ENCODE data around the gene MIPOL1.
"Not testable (repeated sequence)": the region's sequence is repeated elsewhere in the genome, so short reads cannot be mapped to it uniquely, and the experiment has no call there.

The MIPOL1 gene

DNA sequence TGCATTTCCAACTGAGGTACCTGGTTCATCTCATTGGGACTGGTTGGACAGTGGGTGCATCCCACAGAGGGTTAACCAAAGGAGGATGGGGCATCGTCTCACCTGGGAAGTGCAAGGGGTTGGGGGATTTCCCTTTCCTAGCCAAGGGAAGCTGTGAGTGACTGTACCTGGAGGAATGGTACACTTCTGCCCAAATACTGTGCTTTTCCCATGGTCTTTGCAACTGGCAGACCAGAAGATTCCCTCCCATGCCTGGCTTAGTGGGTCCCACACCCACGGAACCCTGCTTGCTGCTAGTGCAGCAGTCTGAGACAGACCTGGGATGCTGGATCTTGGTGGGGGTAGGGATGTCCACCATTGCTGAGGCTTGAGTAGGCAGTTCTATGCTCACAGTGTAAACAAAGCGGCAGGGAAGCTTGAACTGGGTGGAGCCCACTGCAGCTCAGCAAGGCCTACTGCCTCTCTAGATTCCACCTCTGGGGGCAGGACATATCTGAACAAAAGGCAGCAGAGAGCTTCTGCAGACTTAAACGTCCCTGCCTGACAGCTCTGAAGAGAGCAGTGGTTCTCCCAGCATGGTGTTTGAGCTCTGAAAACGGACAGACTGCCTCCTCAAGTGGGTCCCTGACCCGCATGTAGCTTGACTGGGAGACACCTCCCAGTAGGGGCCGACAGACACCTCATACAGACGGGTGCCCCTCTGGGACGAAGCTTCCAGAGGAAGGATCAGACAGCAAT is 9.7 kb upstream of the MIPOL1 start:
- DNase-seq = not testable (repeated sequence)

DNA sequence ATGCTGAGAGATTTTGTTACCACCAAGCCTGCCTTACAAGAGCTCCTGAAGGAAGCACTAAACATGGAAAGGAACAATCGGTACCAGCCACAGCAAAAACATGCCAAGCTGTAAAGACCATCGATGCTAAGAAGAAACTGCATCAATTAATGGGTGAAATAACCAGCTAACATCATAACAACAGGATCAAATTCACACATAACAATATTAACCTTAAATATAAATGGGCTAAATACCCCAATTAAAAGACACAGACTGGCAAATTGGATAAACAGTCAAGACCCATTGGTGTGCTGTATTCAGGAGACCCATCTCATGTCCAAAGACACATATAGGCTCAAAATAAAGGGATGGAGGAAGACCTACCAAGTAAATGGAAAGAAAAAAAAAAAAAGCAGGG is 8.0 kb upstream of the MIPOL1 start:
- DNase-seq = not testable (repeated sequence)

DNA sequence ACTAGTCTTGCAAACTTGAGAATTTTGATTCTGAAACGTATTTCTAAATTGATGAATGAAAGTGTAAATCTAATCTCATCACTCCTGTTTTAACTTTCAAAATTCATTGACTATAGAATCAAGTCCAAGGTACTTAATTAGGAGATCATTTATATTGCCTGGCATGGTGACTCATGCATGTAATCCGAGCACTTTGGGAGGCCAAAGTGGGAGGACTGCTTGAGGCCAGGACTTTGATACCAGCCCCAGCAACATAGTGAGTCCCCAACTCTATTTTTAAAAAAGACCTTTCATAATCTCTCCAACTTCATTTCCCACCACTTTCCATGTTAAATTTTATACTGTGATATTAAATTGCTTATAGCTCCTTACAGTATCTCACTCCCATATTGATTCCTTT is 3.0 kb upstream of the MIPOL1 start:
- DNase-seq = no peak

DNA sequence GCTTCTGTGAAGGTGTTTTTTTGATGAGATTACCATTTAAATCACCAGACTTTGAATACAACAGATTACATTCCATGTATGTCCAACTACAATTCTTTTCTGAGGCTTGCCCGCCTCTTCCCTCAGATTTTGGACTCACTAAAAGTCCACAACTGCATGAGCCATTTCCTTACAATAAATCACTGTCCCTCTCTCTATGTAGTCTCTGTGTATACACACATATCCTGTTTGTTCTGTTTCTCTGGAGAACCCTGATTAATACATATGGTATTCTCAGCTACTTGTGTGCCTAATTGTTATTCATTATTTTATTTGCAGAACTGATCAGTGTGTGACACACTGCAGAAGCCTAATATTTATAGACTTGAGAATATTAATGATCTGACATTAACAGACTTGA is 2.4 kb upstream of the MIPOL1 start:
- no peak for DNase-seq

DNA sequence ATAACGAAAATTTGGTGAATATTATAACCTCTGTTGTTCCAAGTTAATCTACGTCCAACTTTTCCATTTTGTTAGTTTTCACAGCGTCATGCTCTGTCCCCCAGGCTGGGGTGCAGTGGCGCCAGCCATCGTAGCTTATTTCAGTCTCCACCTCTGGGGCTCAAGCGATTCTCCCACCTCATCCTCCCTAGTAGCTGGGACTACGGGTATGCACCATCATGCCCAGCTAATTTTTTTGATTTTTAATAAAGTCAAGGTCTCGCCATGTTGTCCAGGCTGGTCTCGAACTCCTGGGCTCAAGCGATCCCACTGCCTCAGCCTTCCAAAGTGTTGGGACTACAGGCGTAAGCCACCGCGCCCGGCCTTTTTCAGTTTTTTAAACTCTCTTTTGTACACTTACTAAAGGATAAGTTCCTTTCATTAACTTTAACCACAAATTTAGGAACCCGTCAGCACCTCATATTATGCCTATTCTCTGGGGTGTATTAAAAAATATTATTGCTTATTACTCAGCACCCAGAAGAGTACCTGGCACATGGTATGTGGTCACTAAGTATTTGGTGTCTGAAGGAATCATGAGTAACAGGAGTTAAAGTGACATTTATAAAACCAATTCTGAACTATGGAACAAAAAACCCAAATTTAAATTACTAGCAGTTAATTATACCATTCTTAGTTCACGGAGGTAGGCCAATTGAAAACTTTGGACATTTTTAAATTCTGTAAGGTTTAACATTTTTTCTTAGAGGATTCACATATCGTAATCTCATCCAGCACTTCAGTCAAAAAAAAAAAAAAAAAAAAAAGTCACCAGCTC is 925 bp upstream of the MIPOL1 start:
- DNase-seq = no peak

DNA sequence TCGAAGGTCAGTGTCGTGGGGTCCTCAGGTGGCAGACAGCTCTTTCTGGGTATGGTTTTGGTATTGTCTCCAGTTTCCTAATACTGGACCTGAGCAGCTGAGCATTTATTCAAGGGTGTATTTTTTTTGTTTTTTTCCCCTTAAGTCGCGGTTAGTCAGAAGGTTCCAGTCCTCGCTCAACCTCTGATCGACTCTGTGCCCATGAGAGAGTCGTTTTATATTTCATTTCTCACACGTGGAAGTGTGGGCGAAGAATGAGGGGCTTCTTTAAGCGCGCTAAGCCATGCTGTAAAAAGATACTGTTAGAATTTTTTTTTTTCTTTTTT is 499 bp downstream of the MIPOL1 start:
- DNase-seq = no peak

DNA sequence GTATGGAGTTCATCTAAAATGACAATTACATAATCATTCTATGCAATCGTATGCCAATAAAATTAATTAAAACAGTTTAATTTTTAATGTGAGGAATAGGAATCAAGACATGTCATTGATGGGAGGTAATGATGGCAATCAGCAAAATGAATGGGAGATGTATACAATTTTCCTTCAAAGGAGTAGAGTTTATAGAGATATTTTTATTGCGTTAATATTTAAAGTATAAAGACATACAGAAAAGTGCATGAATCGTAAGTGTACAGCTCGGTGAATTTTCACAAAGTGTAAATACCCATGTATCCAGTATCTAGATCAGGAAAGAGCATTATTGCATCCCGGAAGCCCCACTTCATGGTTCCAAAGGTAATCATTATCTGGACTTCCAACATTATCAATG is 1.2 kb downstream of the MIPOL1 start:
- no peak for DNase-seq

DNA sequence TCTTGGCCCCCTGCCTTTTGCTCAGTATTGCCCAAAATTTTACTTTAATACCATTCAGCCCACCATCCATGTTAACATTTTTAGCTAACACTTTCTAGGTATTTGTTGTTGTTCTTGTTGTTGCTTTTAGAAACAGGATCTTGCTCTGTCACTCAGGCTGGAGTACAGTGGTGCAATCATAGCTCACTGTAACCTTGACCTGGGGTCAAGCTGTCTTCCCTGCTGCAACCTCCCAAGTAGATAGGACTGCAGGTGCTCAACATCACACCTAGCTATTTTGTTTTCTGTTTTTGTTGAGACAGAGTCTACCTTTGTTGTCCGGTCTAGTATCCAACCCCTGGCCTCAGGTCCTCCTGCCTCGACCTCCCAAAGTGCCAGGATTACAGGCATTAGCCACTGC is 4.0 kb downstream of the MIPOL1 start:
- no peak for DNase-seq

DNA sequence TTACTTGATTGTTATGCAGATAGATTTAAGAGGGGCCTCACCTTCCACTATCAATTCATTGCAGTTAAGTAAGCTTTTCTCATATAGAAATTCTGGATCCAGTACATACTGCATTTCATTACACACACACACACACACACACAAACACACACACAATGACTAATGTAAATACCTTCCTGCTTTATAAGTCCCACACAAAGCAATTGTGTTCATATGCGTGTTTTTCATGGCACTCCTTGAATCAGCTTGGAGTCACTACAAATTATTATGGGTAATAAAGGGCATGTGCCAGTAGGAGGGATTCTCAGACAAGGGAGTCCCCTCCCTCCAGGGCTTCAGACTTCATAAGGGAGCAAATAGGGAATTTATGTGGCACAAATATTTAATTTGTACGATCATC is 4.5 kb downstream of the MIPOL1 start:
- DNase-seq = no peak

DNA sequence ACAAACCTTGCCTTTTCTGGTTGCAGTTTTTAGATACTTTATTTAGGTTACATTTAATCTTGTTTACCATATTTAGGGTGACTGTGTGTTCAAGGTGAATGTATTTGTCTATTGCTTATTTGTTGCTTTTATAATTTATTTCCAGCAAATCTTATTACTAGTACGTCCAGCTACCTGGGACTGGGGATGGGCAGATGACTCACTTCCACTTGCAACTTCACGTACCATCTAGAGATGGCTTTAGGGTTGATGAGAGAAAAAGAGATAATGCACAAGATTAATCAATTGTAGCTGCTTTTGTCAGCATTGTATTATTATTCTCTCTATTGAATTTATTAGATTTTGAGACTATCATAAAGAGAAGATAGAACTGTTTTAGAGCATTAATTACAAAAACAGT is 5.1 kb downstream of the MIPOL1 start:
- no peak for DNase-seq

DNA sequence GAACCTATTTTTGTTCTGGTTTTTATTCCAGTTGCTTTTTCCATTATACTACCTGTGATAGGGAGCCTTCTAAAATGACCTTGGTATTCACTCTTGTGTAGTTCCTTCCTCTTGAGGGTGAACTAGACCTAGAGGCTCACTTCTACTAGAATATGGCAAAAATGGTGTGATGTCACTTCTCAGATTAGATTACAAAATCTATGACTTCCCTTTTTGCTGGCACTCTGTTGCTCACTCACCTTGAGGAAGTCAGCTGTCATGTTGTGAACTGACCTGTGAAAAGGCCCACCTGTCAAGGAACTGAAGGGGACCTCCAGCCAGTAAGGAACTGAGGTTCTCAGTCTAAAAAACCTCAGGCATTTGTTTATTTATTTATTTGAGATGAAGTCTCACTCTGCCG is 5.7 kb downstream of the MIPOL1 start:
- DNase-seq = no peak

DNA sequence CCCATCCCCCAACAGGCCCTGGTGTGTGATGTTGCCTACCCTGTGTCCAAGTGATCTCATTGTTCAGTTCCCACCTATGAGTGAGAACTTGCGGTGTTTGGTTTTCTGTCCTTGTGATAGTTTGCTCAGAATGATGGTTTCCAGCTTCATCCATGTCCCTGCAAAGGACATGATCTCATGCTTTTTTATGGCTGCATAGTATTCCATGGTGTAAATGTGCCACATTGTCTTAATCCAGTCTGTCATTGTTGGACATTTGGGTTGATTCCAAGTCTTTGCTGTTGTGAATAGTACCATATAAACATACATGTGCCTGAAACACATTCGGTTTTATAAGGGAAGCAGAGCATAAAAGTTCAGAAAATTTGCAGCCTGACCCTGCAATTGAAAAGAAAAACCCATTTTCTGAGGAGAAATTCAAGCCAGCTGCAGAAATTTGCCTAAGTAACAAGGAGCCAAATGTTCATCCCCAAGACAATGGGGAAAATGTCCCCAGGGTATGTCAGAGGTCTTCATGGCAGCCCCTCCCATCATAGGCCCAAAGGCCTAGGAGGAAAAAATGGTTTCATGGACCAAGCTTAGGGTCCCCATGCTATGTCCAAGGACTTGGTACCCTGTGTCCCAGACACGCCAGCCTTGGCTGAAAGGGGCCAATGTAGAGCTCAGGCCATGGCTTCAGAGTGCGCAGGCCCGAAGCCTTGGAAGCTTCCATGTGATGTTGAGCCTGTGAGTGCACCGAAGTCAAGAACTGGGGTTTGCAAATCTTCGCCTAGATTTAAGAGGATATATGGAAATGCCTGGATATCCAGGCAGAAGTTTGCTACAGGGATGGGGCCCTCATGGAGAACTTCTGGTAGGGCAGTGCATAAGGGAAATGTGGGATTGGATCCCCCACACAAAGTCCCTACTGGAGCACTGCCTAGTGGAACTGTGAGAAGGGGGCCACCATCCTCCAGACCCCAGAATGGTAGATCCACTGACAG is 8.2 kb downstream of the MIPOL1 start:
- DNase-seq = not testable (repeated sequence)

DNA sequence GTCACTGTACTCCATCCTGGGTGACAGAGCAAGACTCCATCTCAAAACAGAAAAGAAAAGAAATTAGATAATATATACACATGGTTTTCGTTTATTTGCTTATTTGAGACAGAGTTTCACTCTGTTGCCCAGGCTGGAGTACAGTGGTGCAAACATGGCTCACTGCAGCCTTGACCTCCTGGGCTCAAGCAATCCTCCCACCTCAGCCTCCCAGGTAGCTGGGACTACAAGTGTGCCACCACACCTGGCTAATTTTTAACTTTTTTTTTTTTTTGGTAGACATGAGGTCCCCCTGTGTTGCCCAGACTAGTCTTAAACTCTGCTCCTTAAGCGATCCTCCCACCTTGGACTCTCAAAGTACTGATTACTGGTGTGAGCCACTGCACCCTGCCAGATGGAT is 11.9 kb downstream of the MIPOL1 start:
- not testable (repeated sequence) for DNase-seq

DNA sequence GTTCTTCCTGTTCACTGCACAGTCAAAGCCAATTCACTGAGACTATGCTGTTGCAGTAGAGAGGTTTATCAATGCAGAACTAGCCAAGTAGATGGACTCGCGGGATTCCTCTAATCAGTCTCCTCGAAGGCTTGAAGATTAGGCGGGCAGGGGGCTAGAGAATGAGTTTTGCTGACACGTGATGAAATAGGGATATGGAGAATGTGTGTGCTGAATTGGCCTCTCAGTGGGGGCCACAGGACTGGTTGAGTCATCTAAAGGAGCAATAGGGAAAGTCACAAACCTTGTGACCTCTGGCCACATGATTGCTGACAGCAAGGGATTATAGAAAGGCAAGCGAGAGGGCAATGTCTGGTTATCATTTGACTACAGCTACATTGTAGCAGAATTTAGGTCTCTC is 12.7 kb downstream of the MIPOL1 start:
- no peak for DNase-seq

DNA sequence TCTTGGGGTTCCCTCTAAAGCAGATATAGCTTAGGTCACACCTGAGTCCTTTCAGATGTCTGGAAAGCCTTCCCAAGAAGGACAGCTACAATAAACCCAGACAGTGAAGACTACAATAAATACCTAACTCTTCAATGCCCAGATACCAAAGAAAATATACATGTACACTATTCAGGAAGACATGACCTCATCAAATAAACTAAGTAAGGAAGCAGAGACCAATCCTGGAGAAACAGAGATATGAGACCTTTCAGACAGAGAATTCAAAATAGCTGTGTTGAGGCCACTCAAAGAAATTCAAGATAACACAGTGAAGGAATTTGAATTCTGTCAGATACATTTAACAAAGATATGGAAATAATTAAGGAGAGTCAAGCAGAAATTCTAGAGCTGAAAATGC is 15.3 kb downstream of the MIPOL1 start:
- no peak for DNase-seq

DNA sequence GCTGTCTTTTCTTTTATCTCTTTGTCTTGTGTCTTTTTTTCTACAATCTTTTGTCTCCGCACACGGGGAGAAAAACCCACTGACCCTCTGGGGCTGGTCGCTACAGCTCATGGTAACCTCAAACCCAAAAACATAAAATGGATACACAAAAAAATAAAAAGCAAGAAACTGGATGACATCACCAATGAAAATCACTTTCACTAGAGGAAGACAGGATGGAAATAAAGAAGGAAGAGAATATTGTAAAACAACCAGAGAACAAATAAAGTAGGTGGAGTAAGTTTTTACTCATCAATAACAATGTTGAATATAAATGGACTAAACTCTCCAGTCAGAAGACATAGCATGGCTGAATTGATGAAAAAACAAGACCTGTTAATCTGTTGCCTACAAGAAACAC is 17.6 kb downstream of the MIPOL1 start:
- no peak for DNase-seq

DNA sequence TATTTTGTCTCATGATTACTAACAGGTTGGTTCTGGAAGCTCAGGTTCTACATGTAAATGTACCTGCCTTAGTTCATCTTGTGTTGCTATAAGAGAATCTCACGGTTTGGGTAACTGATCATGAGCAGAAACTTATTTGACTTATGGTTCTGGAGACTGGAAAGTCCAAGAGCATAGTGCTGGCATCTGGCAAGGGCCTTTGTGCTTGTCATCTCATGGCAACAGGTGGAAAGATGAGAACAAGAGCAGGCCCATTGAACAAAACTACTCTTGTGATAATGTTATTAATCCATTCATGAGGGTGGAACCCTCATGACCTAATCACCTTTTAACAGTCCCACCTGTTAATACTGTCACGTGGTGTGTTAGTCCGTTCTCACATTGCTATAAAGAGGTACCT is 23.3 kb downstream of the MIPOL1 start:
- no peak for DNase-seq

DNA sequence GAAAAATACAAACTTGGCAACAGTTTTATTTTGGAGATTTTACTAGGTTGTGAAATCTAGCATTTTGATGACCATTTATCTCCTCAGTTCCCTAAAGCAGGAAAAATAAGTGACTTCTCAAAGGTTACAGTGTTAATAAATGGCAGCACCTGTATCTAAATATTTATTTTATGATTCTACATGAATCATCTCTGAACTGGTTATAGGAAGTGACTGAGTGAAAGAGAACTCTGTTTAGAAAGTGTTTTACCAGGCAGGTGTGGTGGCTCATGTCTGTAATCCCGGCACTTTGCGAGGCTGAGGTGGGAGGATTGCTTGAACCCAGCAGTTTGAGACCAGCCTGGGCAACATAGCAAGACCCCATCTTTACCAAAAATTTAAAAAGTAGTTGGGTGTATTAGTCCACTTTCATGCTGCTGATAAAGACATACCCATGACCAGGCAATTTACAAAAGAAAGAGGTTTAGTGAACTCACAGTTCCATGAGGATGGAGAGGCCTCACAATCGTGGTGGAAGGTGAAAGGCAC is 26.3 kb downstream of the MIPOL1 start:
- no peak for DNase-seq

DNA sequence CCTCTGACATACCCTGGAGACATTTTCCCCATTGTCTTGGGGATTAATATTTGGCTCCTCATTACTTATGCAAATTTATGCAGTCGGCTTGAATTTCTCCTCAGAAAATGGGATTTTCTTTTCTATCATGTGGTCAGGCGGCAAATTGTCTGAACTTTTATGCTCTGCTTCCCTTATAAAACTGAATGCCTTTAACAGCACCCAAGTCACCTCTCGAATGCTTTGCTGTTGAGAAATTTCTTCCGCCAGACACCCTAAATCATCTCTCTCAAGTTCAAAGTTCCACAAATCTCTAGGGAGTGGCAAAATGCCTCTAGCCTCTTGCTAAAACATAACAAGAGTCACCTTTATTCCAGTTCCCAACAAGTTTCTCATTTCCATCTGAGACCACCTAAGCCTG is 27.9 kb downstream of the MIPOL1 start:
- not testable (repeated sequence) for DNase-seq

DNA sequence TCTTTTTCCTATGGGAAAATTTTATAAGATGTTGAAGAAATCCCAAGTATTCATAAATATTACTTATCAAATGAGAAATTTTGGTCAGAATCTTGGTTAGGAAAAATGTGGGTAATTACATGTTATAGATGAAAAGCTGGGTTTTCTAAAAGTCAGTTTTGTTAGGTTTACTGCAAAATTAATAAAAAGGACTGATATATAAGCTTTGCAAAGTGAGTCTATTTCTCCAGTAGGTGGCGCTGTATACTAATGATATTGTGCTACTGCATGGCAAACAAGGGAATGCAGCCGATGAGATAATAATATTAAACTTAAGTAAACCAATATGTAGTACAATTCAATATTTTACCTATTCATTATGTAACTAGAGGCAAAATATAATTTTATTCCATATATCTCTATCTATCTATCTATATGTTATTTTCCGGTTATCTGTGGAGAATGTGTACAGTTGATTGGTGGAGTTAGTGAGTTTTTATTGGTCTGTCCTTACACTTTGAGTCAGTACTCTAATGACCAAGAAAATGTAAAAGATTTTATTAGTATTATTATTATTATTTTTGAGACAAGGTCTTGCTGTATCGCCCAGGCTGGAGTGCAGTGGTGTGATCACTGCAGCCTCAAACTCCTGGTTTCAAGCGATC is 32.9 kb downstream of the MIPOL1 start:
- DNase-seq = no peak

DNA sequence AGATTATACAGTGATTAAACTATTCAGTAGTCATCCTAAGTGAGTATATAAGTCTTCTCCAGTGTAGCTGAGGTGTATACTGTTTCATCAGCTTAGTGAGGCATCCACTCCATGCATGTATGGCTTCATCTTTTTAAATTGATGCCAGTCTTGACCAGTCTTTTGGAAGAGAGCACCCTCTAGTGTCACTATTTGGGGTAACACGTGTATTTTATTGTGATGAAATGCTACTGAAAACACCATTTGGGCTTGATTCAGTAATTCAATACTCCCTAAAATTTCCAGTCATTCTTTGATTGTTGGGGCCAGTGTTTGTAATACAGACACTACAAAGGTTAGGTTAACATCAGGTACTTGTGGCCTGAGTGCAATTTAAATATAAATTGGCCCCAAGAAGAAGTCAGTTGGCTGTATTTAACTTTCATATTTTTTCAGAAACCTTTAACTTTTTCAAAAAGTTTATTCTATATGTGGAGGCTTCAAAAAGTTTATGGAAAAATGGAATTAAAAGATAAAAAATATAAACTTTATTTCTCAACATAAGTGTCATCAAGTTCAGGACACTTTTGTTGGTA is 35.3 kb downstream of the MIPOL1 start:
- no peak for DNase-seq

DNA sequence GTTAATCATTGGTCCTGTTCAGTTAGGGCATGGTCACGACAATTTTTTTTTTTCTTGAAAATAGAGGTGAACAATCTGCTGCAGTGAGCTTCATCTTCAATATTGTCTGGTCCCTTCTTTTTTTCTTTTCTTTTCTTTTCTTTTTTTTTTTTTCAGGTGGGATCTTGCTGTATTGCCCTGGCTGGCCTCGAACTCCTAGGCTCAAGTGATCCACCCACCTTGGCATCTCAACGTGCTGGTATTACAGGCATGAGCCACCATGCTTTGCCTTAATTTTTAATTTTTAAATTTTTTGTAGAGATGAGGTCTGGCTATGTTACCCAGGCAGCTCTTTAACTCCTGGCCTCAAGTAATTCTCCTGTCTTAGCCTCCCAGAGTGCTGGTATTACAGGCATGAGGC is 36.5 kb downstream of the MIPOL1 start:
- DNase-seq = no peak

Data from stimulated activated CD4-positive, alpha-beta T cell treated with anti-CD3 and anti-CD28 coated beads, Interleukin-12 subunit alpha, Interleukin-12 subunit beta, amount 100 ng/mL, for 4 hours (primary cell).